Cortex of kidney (tissue), 1 donor: ENCODE measurements around the gene LCN6.
A peak's percentile ranks its signal among the peaks of the same experiment; 100 is the strongest.
"Not testable (repeated sequence)": the region's sequence is repeated elsewhere in the genome, so short reads cannot be mapped to it uniquely, and the experiment has no call there.

ENCODE experiments used
- DNase-seq: peaks from one replicate; lab custom pipeline; 2025; lab: John Stamatoyannopoulos, UW

LCN6 gene

GRCh38 chr9:136748201-136748600 is at the start of gene LCN6:
Gene LCN6, minus strand, starts transcription at chr9:136748525. Its CDS starts 42 bp downstream, at chr9:136748483.
- no peak for DNase-seq

GRCh38 chr9:136796775-136797347 is 48.5 kb upstream of the LCN6 start:
- not testable (repeated sequence) for DNase-seq

- DNase-seq: no peak
Observed at GRCh38 chr9:136796238-136796774, 48.0 kb upstream of the LCN6 start, which contains the start of gene CCDC183. Gene CCDC183, plus strand, starts transcription at chr9:136796338. Its CDS starts 60 bp downstream, at chr9:136796398.

GRCh38 chr9:136795000-136795348 is 46.6 kb upstream of the LCN6 start:
- no peak for DNase-seq

- DNase-seq: no peak
Observed at GRCh38 chr9:136794281-136794999, 46.1 kb upstream of the LCN6 start.

GRCh38 chr9:136793086-136793946 is 45.0 kb upstream of the LCN6 start:
- DNase-seq: no peak

- DNase-seq: no peak
Observed at GRCh38 chr9:136792321-136793085, 44.2 kb upstream of the LCN6 start.

GRCh38 chr9:136791516-136792276 is 43.4 kb upstream of the LCN6 start:
- no peak for DNase-seq

GRCh38 chr9:136790640-136791515 is 42.6 kb upstream of the LCN6 start, which contains the start of gene TMEM141:
Gene TMEM141, plus strand, starts transcription at chr9:136791344. Its CDS starts 27 bp downstream, at chr9:136791371.
- DNase-seq: peak; percentile 97

GRCh38 chr9:136789523-136789937 is 41.2 kb upstream of the LCN6 start:
- DNase-seq: no peak

GRCh38 chr9:136788644-136789522 is 40.6 kb upstream of the LCN6 start:
- not testable (repeated sequence) for DNase-seq

GRCh38 chr9:136787690-136788400 is 39.5 kb upstream of the LCN6 start:
- DNase-seq: no peak

GRCh38 chr9:136786983-136787382 is 38.7 kb upstream of the LCN6 start:
- not testable (repeated sequence) for DNase-seq

- no peak for DNase-seq
Observed at GRCh38 chr9:136786451-136786850, 38.1 kb upstream of the LCN6 start.

GRCh38 chr9:136785565-136786355 is 37.4 kb upstream of the LCN6 start:
- not testable (repeated sequence) for DNase-seq

- DNase-seq: no peak
Observed at GRCh38 chr9:136784997-136785361, 36.7 kb upstream of the LCN6 start.
